Neuronal stem cell (in vitro differentiated cells): ENCODE data around the gene SLC34A3. TPM values are rescaled to one million over a fixed set of nuclear protein-coding genes. Genes with fewer than 3 reads are reported as not detected.

Source experiments
- DNase-seq: peaks from one replicate; pipeline ENCODE4 v3.0.0-alpha.2; 2013; ENCODE audit warnings: low spot score
- H2AFZ ChIP-seq: one replicate; pipeline ENCODE4 v1.6.1; 2013; ENCODE audit warnings: mild to moderate bottlenecking, low read length, inconsistent platforms
- H2AK5ac ChIP-seq: 2 replicates; pipeline ENCODE4 v1.6.1; 2013; ENCODE audit warnings: low read depth, mild to moderate bottlenecking, inconsistent platforms, low read length, moderate library complexity, mixed read lengths
- H2BK120ac ChIP-seq: 2 replicates; pipeline ENCODE4 v1.6.1; 2013; ENCODE audit warnings: low read depth, mild to moderate bottlenecking, inconsistent platforms, low read length, moderate library complexity, mixed read lengths
- H2BK12ac ChIP-seq: one replicate; pipeline ENCODE4 v1.6.1; 2013; ENCODE audit warnings: low read length, inconsistent platforms
- H2BK15ac ChIP-seq: 2 replicates; pipeline ENCODE4 v1.6.1; 2013; ENCODE audit warnings: mild to moderate bottlenecking, low read length, inconsistent platforms, mixed read lengths
- H2BK5ac ChIP-seq: one replicate; pipeline ENCODE4 v1.6.1; 2013; ENCODE audit warnings: inconsistent platforms, mild to moderate bottlenecking, low read length, moderate library complexity
- H3K14ac ChIP-seq: one replicate; pipeline ENCODE4 v1.6.1; 2013; ENCODE audit warnings: low read length, inconsistent platforms
- H3K18ac ChIP-seq: 2 replicates; pipeline ENCODE4 v1.6.1; 2013; ENCODE audit warnings: low read length, inconsistent platforms
- H3K23ac ChIP-seq: 2 replicates; pipeline ENCODE4 v1.6.1; 2013; ENCODE audit warnings: low read depth, mild to moderate bottlenecking, mixed read lengths, low read length, inconsistent platforms; ENCODE audit not compliant: poor library complexity
- H3K27ac ChIP-seq: replicated peaks from 3 replicates; pipeline ENCODE4 v1.5.1; 2013; ENCODE audit warnings: low read length, inconsistent platforms
- H3K27me3 ChIP-seq, 3 experiments: 2 replicates each; pipeline ENCODE4 v1.6.1; 2013; ENCODE audit warnings: low read length in 3 of 3, mild to moderate bottlenecking in 2 of 3, inconsistent platforms in 1 of 3, low read depth in 1 of 3, mixed read lengths in 1 of 3, moderate library complexity in 1 of 3; ENCODE audit not compliant: control insufficient read depth in 3 of 3, insufficient read depth in 3 of 3
- H3K36me3 ChIP-seq, 2 donors: replicated peaks in 1 of 2; 2 replicates each; pipeline ENCODE4 v1.6.1; 2013; ENCODE audit warnings: low read length in 2 of 2; ENCODE audit not compliant: control insufficient read depth in 2 of 2, insufficient read depth in 2 of 2
- H3K4ac ChIP-seq: 2 replicates; pipeline ENCODE4 v1.6.1; 2013; ENCODE audit warnings: inconsistent platforms, mild to moderate bottlenecking, low read length, moderate library complexity
- H3K4me1 ChIP-seq, 2 donors: 1 replicate in 1 of 2; 2 replicates in 1 of 2; pipeline ENCODE4 v1.6.1; 2013; ENCODE audit warnings: low read length in 2 of 2, low read depth in 1 of 2; ENCODE audit not compliant: control insufficient read depth in 2 of 2, insufficient read depth in 1 of 2
- H3K4me2 ChIP-seq: one replicate; pipeline ENCODE4 v1.6.1; 2013; ENCODE audit warnings: mild to moderate bottlenecking, low read length, inconsistent platforms; ENCODE audit not compliant: insufficient read depth, poor library complexity, severe bottlenecking
- H3K4me3 ChIP-seq, 2 donors: 2 replicates each; pipeline ENCODE4 v1.5.1; 2013; ENCODE audit warnings: low read length in 2 of 2, mild to moderate bottlenecking in 2 of 2, inconsistent platforms in 1 of 2, moderate library complexity in 1 of 2
- H3K79me1 ChIP-seq: one replicate; pipeline ENCODE4 v1.6.1; 2013; ENCODE audit warnings: low read depth, mild to moderate bottlenecking, inconsistent platforms, low read length, moderate library complexity
- H3K9ac ChIP-seq: one replicate; pipeline ENCODE4 v1.6.1; 2013; ENCODE audit warnings: mild to moderate bottlenecking, low read depth, low read length, inconsistent platforms; ENCODE audit not compliant: poor library complexity
- H3K9me3 ChIP-seq, 2 donors: replicated peaks in 1 of 2; 2 replicates each; pipeline versions ENCODE3 to v1.6.1; 2013; ENCODE audit warnings: low read length in 2 of 2, mild to moderate bottlenecking in 2 of 2, inconsistent platforms in 1 of 2, low read depth in 1 of 2, mixed read lengths in 1 of 2, moderate library complexity in 1 of 2; ENCODE audit not compliant: control insufficient read depth in 2 of 2, insufficient read depth in 1 of 2
- H4K8ac ChIP-seq: one replicate; pipeline ENCODE4 v1.6.1; 2013; ENCODE audit warnings: low read depth, mild to moderate bottlenecking, inconsistent platforms, low read length, moderate library complexity
- H4K91ac ChIP-seq: one replicate; pipeline ENCODE4 v1.6.1; 2013; ENCODE audit warnings: low read length, low read depth, mild to moderate bottlenecking, inconsistent platforms; ENCODE audit not compliant: poor library complexity
- WGBS, 2 donors: extraction: QIAGEN DNeasy Blood & Tissue Kit; methylation state at CpG; one replicate each; pipeline ENCODE4 v1.1.7; 2013; ENCODE audit warnings: missing lambda C conversion rate in 2 of 2, mixed read lengths in 1 of 2; ENCODE audit not compliant: insufficient read length in 2 of 2, insufficient replicate concordance in 1 of 2; ENCODE audit errors: extremely low coverage in 2 of 2; 5-methylcytosine and 5-hydroxymethylcytosine counted together
- polyA plus RNA-seq, 2 experiments: library from polyadenylated mRNA; stranded (reverse); fragments of 200-250 nt; gene quantifications; one replicate each; pipeline ENCODE4 v1.2.3, GENCODE V29; 2013

The SLC34A3 gene
- polyA plus RNA-seq (2013, experiment 1 of 2) = not detected
- not detected for polyA plus RNA-seq (2013, experiment 2 of 2)

DNA sequence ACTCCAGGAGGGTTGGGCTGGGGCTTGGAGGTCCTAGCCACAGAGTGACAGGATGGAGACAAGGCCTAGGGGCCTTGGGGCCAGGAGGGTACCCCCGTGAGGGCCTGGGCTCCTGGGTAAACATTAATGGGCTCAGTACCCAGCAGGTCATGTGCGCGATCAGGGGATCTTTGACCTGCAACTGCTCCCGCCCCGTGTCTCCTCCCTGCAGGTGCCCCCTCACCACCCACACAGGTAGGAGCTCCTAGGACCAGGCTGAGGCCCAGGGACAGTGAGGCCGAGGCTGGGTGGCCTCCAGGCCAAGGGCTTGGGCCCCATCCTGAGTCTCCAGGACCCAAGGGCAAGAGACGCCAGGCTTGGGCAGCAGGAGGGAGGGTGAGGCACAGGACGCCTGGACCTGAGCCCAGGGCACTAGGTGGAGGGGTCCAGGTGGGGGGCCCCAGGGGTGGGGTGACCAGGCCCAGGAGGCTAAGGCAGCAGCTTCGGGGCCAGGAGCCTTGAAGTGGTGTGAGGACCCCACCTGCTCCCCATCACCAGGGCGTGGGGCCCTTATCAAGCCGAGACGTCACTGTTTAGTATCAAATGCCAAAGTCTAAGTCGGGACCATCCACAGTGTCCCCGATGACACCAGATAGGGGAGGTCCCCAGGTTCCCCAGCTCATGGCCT is at the start of gene SLC34A3:
SLC34A3 (plus strand) TSS at position 197 of the 667 bp plus-strand sequence. CDS start 802 bp downstream, outside the sequence.
- peak within 1 kb of the TSS; percentile 44 for H3K9ac ChIP-seq
- H3K23ac ChIP-seq = no peak within 1 kb of the TSS
- no peak within 1 kb of the TSS for H2BK15ac ChIP-seq
- H2BK120ac ChIP-seq = no peak within 1 kb of the TSS
- H3K4me1 ChIP-seq = peaks cover 0 to 8% of the 10 kb centered on the region in 2 donors
- H3K14ac ChIP-seq = no peak within 1 kb of the TSS
- no peak for DNase-seq
- peak within 1 kb of the TSS; percentile 87 for H2BK5ac ChIP-seq
- H2AFZ ChIP-seq = peak within 1 kb of the TSS; percentile 32
- no peaks in the 10 kb centered on the region for H3K9me3 ChIP-seq
- no peak within 1 kb of the TSS for H2BK12ac ChIP-seq
- H3K4me2 ChIP-seq = peak within 1 kb of the TSS; percentile 18
- no peak within 1 kb of the TSS for H3K4ac ChIP-seq
- H3K79me1 ChIP-seq = peaks cover under 1% of the 10 kb centered on the region
- H3K4me3 ChIP-seq = no peak within 1 kb of the TSS
- WGBS, 2 donors = no CpG with 5 or more reads among the region's 14 CpGs
- no peak within 1 kb of the TSS for H3K27ac ChIP-seq
- H3K18ac ChIP-seq = peak within 1 kb of the TSS; percentile 64
- H4K91ac ChIP-seq = no peak within 1 kb of the TSS
- H3K36me3 ChIP-seq = no peaks in the 10 kb centered on the region
- peak within 1 kb of the TSS; percentile 93 for H2AK5ac ChIP-seq
- H4K8ac ChIP-seq = no peak within 1 kb of the TSS
- peaks cover 0 to 7% (median 0%) of the 10 kb centered on the region in 3 experiments for H3K27me3 ChIP-seq

DNA sequence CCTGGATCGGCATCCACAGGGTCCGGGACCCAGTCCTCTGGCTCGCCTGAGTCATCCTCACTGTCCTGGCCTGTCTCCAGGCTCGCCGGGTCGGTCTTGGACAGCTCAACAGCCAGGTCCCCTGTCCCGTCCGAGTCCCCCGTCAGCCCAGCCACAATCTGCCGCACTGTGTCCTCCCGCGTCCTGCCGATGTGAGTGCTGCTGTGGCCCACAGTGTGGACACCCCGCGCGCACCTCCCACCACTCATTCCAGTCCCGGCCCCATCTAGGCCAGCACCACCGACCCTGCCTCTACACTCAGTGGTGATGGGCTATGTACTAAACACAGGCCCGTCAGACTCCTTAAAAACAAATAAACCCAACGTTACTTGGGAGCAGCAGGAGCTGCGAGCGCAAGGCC is 49.0 kb upstream of the SLC34A3 start:
- H3K9ac ChIP-seq = peak overlapping the region; percentile 70
- no peak for DNase-seq
- H3K27me3 ChIP-seq = no peaks in the 10 kb centered on the region
- H2BK120ac ChIP-seq = no peak overlapping the region
- peaks cover 13% of the 10 kb centered on the region for H3K79me1 ChIP-seq
- H3K4me3 ChIP-seq = no peak overlapping the region
- H3K9me3 ChIP-seq = no peaks in the 10 kb centered on the region
- H3K4me2 ChIP-seq = no peak overlapping the region
- peaks cover 32 to 76% of the 10 kb centered on the region in 2 donors for H3K36me3 ChIP-seq
- no peak overlapping the region for H3K4ac ChIP-seq
- no peak overlapping the region for H2AFZ ChIP-seq
- no peak overlapping the region for H3K18ac ChIP-seq
- H3K27ac ChIP-seq = no peak overlapping the region
- H4K8ac ChIP-seq = peak overlapping the region; percentile 65
- no peak overlapping the region for H2BK12ac ChIP-seq
- H3K14ac ChIP-seq = no peak overlapping the region
- no peak overlapping the region for H2AK5ac ChIP-seq
- H3K4me1 ChIP-seq = no peaks in the 10 kb centered on the region
- H4K91ac ChIP-seq = no peak overlapping the region
- WGBS, 2 donors = no CpG with 5 or more reads among the region's 22 CpGs
- peak overlapping the region; percentile 65 for H3K23ac ChIP-seq
- no peak overlapping the region for H2BK15ac ChIP-seq
- H2BK5ac ChIP-seq = peak overlapping the region; percentile 87

DNA sequence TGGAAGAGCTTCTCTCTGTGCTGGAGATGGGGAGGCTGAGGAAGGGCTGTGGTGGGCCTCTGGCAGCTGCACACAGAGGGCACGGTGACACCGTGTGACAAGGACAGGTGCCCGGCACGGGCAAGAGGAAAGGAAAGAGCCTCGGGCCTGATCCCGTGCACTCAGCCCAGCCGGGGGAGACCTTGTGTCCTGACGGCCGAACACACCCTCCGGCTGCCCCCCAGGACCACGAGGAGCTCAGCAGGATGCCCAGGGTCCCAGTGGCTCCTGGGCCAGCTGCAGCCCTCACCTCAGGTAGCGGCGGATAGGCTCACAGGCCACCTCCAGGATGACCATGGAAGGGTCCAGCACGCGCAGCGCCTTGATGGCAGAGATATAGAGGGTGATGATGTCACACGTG is 47.9 kb upstream of the SLC34A3 start:
- H2BK5ac ChIP-seq = no peak overlapping the region
- H3K23ac ChIP-seq = no peak overlapping the region
- H3K27me3 ChIP-seq = no peaks in the 10 kb centered on the region
- no peak overlapping the region for H2AK5ac ChIP-seq
- no peak overlapping the region for H3K9ac ChIP-seq
- no CpG with 5 or more reads among the region's 17 CpGs for WGBS, 2 donors
- no peak overlapping the region for H4K91ac ChIP-seq
- H2BK120ac ChIP-seq = no peak overlapping the region
- H3K4ac ChIP-seq = no peak overlapping the region
- no peak overlapping the region for H2BK15ac ChIP-seq
- H2AFZ ChIP-seq = no peak overlapping the region
- no peak overlapping the region for H3K27ac ChIP-seq
- peaks cover 19% of the 10 kb centered on the region for H3K79me1 ChIP-seq
- no peak for DNase-seq
- H3K14ac ChIP-seq = no peak overlapping the region
- H4K8ac ChIP-seq = no peak overlapping the region
- no peak overlapping the region for H3K4me2 ChIP-seq
- H3K36me3 ChIP-seq = peaks cover 34 to 79% of the 10 kb centered on the region in 2 donors
- peak overlapping the region in 1 of 2 donors; percentile 53 for H3K4me3 ChIP-seq
- peaks cover 6% of the 10 kb centered on the region in 2 donors for H3K4me1 ChIP-seq
- H3K18ac ChIP-seq = no peak overlapping the region
- no peak overlapping the region for H2BK12ac ChIP-seq
- no peaks in the 10 kb centered on the region for H3K9me3 ChIP-seq

DNA sequence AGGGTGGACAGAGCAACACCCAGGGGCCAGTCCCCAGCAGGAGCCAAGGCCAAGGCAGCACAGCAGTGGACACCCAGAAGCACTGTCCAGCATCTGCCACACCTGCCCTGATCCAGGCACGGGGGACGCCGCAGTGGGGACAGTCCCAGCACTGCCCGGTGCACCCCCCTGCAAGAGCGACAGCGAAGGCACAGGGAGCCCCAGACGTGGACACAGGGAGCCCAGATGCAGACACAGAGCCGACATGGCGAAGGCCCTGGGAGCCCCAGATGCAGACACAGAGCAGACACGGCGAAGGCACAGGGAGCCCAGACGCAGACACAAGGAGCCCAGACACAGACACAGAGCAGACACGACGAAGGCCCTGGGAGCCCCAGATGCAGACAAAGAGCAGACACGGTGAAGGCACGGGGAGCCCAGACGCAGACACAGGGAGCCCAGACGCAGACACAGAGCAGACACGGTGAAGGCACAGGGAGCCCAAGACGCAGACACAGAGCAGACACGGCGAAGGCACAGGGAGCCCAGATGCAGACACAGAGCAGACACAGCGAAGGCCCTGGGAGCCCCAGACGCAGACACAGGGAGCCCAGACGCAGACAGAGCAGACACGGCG is 46.6 kb upstream of the SLC34A3 start:
- peaks cover 0 to 2% (median 0%) of the 10 kb centered on the region in 3 experiments for H3K27me3 ChIP-seq

More for the DNA sequence above, 46.6 kb upstream of the SLC34A3 start:
- no peak overlapping the region for H2BK120ac ChIP-seq
- H3K27ac ChIP-seq = no peak overlapping the region
- no peak overlapping the region for H3K4ac ChIP-seq
- H4K91ac ChIP-seq = no peak overlapping the region
- H3K14ac ChIP-seq = no peak overlapping the region
- peaks cover 8% of the 10 kb centered on the region in 2 donors for H3K4me1 ChIP-seq
- H2BK5ac ChIP-seq = no peak overlapping the region
- peak overlapping the region; percentile 43 for H3K23ac ChIP-seq
- H2BK15ac ChIP-seq = no peak overlapping the region
- DNase-seq = no peak
- no peak overlapping the region for H2AFZ ChIP-seq
- no peak overlapping the region for H4K8ac ChIP-seq
- H2BK12ac ChIP-seq = no peak overlapping the region
- no CpG with 5 or more reads among the region's 27 CpGs for WGBS, 2 donors
- H3K9ac ChIP-seq = no peak overlapping the region
- H2AK5ac ChIP-seq = no peak overlapping the region
- H3K79me1 ChIP-seq = peaks cover 28% of the 10 kb centered on the region
- H3K4me3 ChIP-seq = no peak overlapping the region
- H3K36me3 ChIP-seq = peaks cover 34 to 74% of the 10 kb centered on the region in 2 donors
- H3K4me2 ChIP-seq = no peak overlapping the region
- H3K18ac ChIP-seq = no peak overlapping the region
- H3K9me3 ChIP-seq = no peaks in the 10 kb centered on the region
